Panc1 (cell line): ENCODE measurements around the gene SPAG5. TPM values are rescaled to one million over a fixed set of nuclear protein-coding genes. Genes with fewer than 3 reads are reported as not detected.

Experiments used
- ATAC-seq: fragments of 200-7000 bp; cut with Tn5 transposase; 2 replicates; pipeline ENCODE4 v1.9.1; 2020; ENCODE audit warnings: mild to moderate bottlenecking, moderate library complexity
- BruUV-seq: library from RNA; stranded (reverse); fragments of 400-500 nt; replicated peaks from 2 replicates; lab custom pipeline; 2021; lab: Mats Ljungman, UMichigan
- CTCF ChIA-PET: fragments of 300-600 bp; sonication (Branson Sonifier 250); formaldehyde crosslinking; loops from one replicate; lab custom pipeline; 2022; ENCODE audit warnings: antibody characterized with exemption; lab: Charles Lee
- POLR2A ChIA-PET: fragments of 300-600 bp; sonication (Branson Sonifier 250); formaldehyde crosslinking; loops from one replicate; lab custom pipeline; 2022; ENCODE audit warnings: antibody characterized with exemption; lab: Charles Lee
- DNase-seq: peaks from one replicate; pipeline ENCODE4 v3.0.0-alpha.2; 2010; ENCODE audit warnings: low read depth, low spot score
- H3K27ac ChIP-seq: 2 replicates; pipeline ENCODE4 v1.5.1; 2011; ENCODE audit warnings: mild to moderate bottlenecking, low read length, inconsistent platforms
- H3K27me3 ChIP-seq: fragments of 200-500 bp; sonication (Bioruptor generic); 2 replicates; pipeline ENCODE4 v1.6.0; 2014; ENCODE audit warnings: low read length, inconsistent platforms; ENCODE audit not compliant: control insufficient read depth, insufficient read depth
- H3K36me3 ChIP-seq: fragments of 200-500 bp; sonication (Bioruptor generic); 2 replicates; pipeline ENCODE4 v1.5.1; 2014; ENCODE audit warnings: inconsistent platforms, mild to moderate bottlenecking, low read length, moderate library complexity; ENCODE audit not compliant: control insufficient read depth, insufficient read depth
- H3K4me1 ChIP-seq: 2 replicates; pipeline ENCODE4 v1.5.1; 2011; ENCODE audit warnings: inconsistent platforms, mild to moderate bottlenecking, low read length, moderate library complexity; ENCODE audit not compliant: control insufficient read depth, insufficient read depth
- H3K4me3 ChIP-seq, 2 experiments: 2 replicates each; pipeline ENCODE4 v1.5.1; 2011 to 2012; ENCODE audit warnings: low read depth in 2 of 2, low read length in 2 of 2, mild to moderate bottlenecking in 2 of 2, inconsistent platforms in 1 of 2, moderate library complexity in 1 of 2
- H3K9me3 ChIP-seq: fragments of 200-500 bp; sonication (Bioruptor generic); 2 replicates; pipeline ENCODE4 v1.5.1; 2014; ENCODE audit warnings: low read depth, mild to moderate bottlenecking, inconsistent platforms, low read length, moderate library complexity; ENCODE audit not compliant: control insufficient read depth, insufficient read depth
- POLR2AphosphoS5 ChIP-seq: IDR thresholded peaks from 2 replicates; pipeline ENCODE4 v1.6.1; 2012; ENCODE audit warnings: mild to moderate bottlenecking, low read depth, low read length, moderate library complexity
- SIN3A ChIP-seq: IDR thresholded peaks from 2 replicates; pipeline ENCODE4 v1.6.1; 2012; ENCODE audit warnings: low read depth, mild to moderate bottlenecking, low read length, moderate library complexity, borderline replicate concordance; ENCODE audit not compliant: insufficient read depth
- TCF7L2 ChIP-seq: IDR thresholded peaks from 2 replicates; pipeline ENCODE4 v1.6.1; 2011; ENCODE audit warnings: mild to moderate bottlenecking, low read depth, low read length, inconsistent platforms
- in situ Hi-C: cut with HindIII; loops from 2 replicates; pipeline ENCODE4 v1.10.0; 2016; ENCODE audit warnings: low sequenced_read_pairs, low pct_unique_long_range_greater_than_20kb
- intact Hi-C: fragments of 100-400 bp; cut with micrococcal nuclease; formaldehyde crosslinking; loops from one replicate; pipeline ENCODE4 v1.10.0; 2022; ENCODE audit not compliant: unreplicated experiment
- total RNA-seq: library from RNA; stranded (reverse); gene quantifications from one replicate; pipeline ENCODE4 v1.2.1, GENCODE V29; 2021; ENCODE audit not compliant: unreplicated experiment
- TF ChIP-seq, protein P1 (sequence below), 2 experiments: IDR thresholded peaks; 2 replicates each; pipeline ENCODE4 v1.6.1; 2011 to 2012; ENCODE audit warnings: low read depth in 2 of 2, control low read depth in 1 of 2, low read length in 1 of 2, mild to moderate bottlenecking in 1 of 2, moderate library complexity in 1 of 2; ENCODE audit not compliant: insufficient read depth in 1 of 2
- TF ChIP-seq, protein P2 (sequence below): fragments of 450-650 bp; IDR thresholded peaks from 2 replicates; pipeline ENCODE4 v1.5.1; 2017; ENCODE audit warnings: mild to moderate bottlenecking

The SPAG5 gene
- total RNA-seq, 1 experiment from 2014 or later, result 152 TPM

DNA sequence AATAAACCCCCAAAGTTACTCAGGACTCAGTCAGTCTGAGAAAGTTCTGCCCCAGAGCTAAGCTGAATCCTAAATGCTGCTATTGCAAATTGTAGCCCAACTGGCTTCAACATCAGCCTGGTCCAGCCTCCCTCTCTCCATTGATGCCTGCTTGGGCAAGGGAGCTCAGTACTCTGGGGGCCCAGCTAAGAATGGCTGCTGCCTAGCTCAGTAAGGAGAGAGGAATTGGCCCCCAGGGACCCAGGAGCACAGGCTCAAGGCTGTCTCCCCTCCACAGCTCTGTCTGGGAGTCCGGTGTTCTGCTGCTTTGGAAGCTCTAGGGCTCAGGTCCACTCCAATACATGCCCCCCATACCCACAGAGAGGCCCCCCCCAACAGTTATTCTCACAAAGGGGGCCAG lies 48.0 kb downstream of the SPAG5 start:
- H3K4me3 ChIP-seq, result no peak overlapping the region
- no peak overlapping the region for H3K27ac ChIP-seq
- intact Hi-C loops (no loop called here), in situ Hi-C loops (no loop called here)
- BruUV-seq, result TSS peak; percentile 40
- DNase-seq (no peak), ATAC-seq (no peak)
- ChIA-PET CTCF (interaction anchor here (0.6 to 0.7 kb wide), 2 partner anchors 19 to 197 kb away, joined by 3 read pairs; no protein-coding TSS in a partner anchor), POLR2A (no interaction called here)
- peaks cover 9% of the 10 kb centered on the region; the same call in 1 of the 2 replicates for H3K4me1 ChIP-seq
- no peaks in the 10 kb centered on the region for H3K9me3 ChIP-seq
- TF ChIP-seq TCF7L2 (no peak), POLR2AphosphoS5 (no peak), SIN3A (no peak)
- TF ChIP-seq, protein P1, sequence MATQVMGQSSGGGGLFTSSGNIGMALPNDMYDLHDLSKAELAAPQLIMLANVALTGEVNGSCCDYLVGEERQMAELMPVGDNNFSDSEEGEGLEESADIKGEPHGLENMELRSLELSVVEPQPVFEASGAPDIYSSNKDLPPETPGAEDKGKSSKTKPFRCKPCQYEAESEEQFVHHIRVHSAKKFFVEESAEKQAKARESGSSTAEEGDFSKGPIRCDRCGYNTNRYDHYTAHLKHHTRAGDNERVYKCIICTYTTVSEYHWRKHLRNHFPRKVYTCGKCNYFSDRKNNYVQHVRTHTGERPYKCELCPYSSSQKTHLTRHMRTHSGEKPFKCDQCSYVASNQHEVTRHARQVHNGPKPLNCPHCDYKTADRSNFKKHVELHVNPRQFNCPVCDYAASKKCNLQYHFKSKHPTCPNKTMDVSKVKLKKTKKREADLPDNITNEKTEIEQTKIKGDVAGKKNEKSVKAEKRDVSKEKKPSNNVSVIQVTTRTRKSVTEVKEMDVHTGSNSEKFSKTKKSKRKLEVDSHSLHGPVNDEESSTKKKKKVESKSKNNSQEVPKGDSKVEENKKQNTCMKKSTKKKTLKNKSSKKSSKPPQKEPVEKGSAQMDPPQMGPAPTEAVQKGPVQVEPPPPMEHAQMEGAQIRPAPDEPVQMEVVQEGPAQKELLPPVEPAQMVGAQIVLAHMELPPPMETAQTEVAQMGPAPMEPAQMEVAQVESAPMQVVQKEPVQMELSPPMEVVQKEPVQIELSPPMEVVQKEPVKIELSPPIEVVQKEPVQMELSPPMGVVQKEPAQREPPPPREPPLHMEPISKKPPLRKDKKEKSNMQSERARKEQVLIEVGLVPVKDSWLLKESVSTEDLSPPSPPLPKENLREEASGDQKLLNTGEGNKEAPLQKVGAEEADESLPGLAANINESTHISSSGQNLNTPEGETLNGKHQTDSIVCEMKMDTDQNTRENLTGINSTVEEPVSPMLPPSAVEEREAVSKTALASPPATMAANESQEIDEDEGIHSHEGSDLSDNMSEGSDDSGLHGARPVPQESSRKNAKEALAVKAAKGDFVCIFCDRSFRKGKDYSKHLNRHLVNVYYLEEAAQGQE (IDR thresholded peaks at IDR 0.05; ENCODE audit: insufficient read depth in 1 of 2, low read depth in 2 of 2, low read length in 1 of 2), result no peak
- TF ChIP-seq, protein P2, sequence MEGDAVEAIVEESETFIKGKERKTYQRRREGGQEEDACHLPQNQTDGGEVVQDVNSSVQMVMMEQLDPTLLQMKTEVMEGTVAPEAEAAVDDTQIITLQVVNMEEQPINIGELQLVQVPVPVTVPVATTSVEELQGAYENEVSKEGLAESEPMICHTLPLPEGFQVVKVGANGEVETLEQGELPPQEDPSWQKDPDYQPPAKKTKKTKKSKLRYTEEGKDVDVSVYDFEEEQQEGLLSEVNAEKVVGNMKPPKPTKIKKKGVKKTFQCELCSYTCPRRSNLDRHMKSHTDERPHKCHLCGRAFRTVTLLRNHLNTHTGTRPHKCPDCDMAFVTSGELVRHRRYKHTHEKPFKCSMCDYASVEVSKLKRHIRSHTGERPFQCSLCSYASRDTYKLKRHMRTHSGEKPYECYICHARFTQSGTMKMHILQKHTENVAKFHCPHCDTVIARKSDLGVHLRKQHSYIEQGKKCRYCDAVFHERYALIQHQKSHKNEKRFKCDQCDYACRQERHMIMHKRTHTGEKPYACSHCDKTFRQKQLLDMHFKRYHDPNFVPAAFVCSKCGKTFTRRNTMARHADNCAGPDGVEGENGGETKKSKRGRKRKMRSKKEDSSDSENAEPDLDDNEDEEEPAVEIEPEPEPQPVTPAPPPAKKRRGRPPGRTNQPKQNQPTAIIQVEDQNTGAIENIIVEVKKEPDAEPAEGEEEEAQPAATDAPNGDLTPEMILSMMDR, result no peak
- no peaks in the 10 kb centered on the region for H3K27me3 ChIP-seq
- no peaks in the 10 kb centered on the region for H3K36me3 ChIP-seq

DNA sequence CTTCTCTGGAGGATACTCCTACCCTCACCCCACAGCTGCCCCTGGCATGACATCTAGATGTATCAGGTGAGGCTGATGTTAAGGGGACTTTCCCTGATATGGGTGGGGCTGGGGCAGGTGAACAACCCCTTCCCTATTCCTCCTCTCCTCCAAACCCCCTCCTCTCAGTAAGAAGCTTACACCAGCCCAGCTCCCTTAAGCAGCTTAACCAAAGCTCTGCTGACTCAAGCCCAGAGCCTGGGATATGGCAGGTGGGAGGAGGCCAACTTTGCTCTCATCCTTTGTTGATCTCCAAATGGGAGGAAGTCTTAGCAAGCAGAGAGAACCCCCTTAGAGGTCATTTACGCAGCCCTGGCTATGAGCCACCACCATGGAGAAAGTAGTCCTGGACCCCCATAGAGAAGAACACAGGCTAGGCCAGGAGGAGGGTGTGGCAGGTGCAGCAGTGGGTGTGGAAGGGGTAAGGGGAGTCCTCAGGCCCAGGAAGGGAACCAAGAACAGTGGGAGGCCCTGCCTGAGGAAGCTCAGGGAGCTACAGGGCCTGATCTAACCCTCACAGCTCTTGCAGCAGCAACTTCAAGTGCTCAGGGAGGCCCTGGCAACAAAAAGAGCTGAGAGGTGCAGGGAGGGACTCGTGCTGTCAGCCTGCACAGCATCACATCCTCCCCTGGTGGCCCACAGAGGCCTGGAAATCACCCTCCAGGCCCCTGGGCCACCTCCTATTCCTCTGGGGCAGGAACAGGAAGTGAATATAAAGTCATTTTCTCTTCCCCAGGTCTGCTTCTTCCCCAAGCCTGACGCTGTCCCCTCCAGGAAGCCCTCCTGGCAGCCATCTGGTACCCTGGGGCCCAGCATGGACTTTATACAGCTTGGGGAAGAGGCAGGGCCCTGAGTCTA lies 49.3 kb downstream of the SPAG5 start:
- intact Hi-C loops, result no loop called here
- no peaks in the 10 kb centered on the region for H3K27me3 ChIP-seq

More for the DNA sequence above, 49.3 kb downstream of the SPAG5 start:
- H3K9me3 ChIP-seq, result no peaks in the 10 kb centered on the region
- TF ChIP-seq, protein P2, result no peak
- no peak for TF ChIP-seq SIN3A
- no peak for TF ChIP-seq TCF7L2
- TF ChIP-seq, protein P1 (IDR thresholded peaks at IDR 0.05; ENCODE audit: insufficient read depth in 1 of 2, low read depth in 2 of 2, low read length in 1 of 2), result no peak
- no peak for TF ChIP-seq POLR2AphosphoS5
- H3K36me3 ChIP-seq, result no peaks in the 10 kb centered on the region
- H3K4me3 ChIP-seq, result no peak overlapping the region
- in situ Hi-C loops, result no loop called here
- ChIA-PET CTCF (interaction anchor here (0.5 kb wide), 1 partner anchor 418 kb away, joined by 4 read pairs; no protein-coding TSS in a partner anchor), POLR2A (no interaction called here)
- no TSS peak for BruUV-seq
- DNase-seq (no peak), ATAC-seq (no peak)
- H3K27ac ChIP-seq, result no peak overlapping the region
- H3K4me1 ChIP-seq, result peaks cover 9% of the 10 kb centered on the region; the same call in 1 of the 2 replicates
